CD4-positive, alpha-beta T cell (primary cell): ENCODE data around the gene LGR4. TPM values are rescaled to one million over a fixed set of nuclear protein-coding genes. Genes with fewer than 3 reads are reported as not detected.
"Not testable (repeated sequence)": the region's sequence is repeated elsewhere in the genome, so short reads cannot be mapped to it uniquely, and the experiment has no call there.

Experiments
- ATAC-seq: fragments of 200-7000 bp; cut with Tn5 transposase; one replicate; pipeline ENCODE4 v1.10.0; 2022; ENCODE audit warnings: mild to moderate bottlenecking; ENCODE audit not compliant: poor library complexity
- CTCF ChIA-PET: fragments of 350-600 bp; sonication (Branson Sonifier 250); formaldehyde crosslinking; loops from one replicate; lab custom pipeline; 2021; ENCODE audit warnings: antibody characterized with exemption, inconsistent platforms; lab: Charles Lee
- POLR2A ChIA-PET: fragments of 350-600 bp; sonication (Branson Sonifier 250); formaldehyde crosslinking; loops from one replicate; lab custom pipeline; 2021; ENCODE audit warnings: antibody characterized with exemption, inconsistent platforms; lab: Charles Lee
- DNase-seq, 14 experiments: peaks; one replicate each; pipeline ENCODE4 v3.0.0-alpha.2; 2013 to 2020; ENCODE audit warnings: mixed read lengths in 2 of 14
- H3K27ac ChIP-seq, 2 donors: one replicate each; pipeline versions ENCODE4 v1.5.1 to v1.7.0; 2013; ENCODE audit warnings: low read length in 2 of 2, low read depth in 1 of 2, mild to moderate bottlenecking in 1 of 2
- H3K27me3 ChIP-seq, 2 experiments: 1 replicate in 1 of 2; 2 replicates in 1 of 2; pipeline versions ENCODE4 v1.6.1 to v1.7.0; 2013; ENCODE audit warnings: low read length in 2 of 2, control low read depth in 1 of 2, mild to moderate bottlenecking in 1 of 2, moderate library complexity in 1 of 2; ENCODE audit not compliant: insufficient read depth in 2 of 2, control insufficient read depth in 1 of 2
- H3K36me3 ChIP-seq: one replicate; pipeline ENCODE4 v1.6.1; 2013; ENCODE audit warnings: low read length, control low read depth; ENCODE audit not compliant: insufficient read depth
- H3K4me1 ChIP-seq: one replicate; pipeline ENCODE4 v1.6.1; 2013; ENCODE audit warnings: low read length, control low read depth; ENCODE audit not compliant: insufficient read depth
- H3K4me3 ChIP-seq: one replicate; pipeline ENCODE4 v1.5.1; 2013; ENCODE audit warnings: mild to moderate bottlenecking, low read length, moderate library complexity
- H3K9me3 ChIP-seq, 2 experiments: 1 replicate in 1 of 2; 2 replicates in 1 of 2; pipeline versions ENCODE4 v1.6.1 to v1.7.0; 2013; ENCODE audit warnings: low read length in 2 of 2, mild to moderate bottlenecking in 2 of 2, control low read depth in 1 of 2, moderate library complexity in 1 of 2; ENCODE audit not compliant: control insufficient read depth in 1 of 2, insufficient read depth in 1 of 2
- H3K27ac Mint-ChIP-seq: one replicate; pipeline ENCODE4 v1.8.0; 2020; ENCODE audit warnings: mixed read lengths
- H3K27me3 Mint-ChIP-seq: one replicate; pipeline ENCODE4 v1.8.0; 2021; ENCODE audit warnings: mixed read lengths
- H3K36me3 Mint-ChIP-seq: one replicate; pipeline ENCODE4 v1.8.0; 2021; ENCODE audit warnings: low read depth, mixed read lengths
- H3K4me1 Mint-ChIP-seq: one replicate; pipeline ENCODE4 v1.8.0; 2021; ENCODE audit warnings: low read depth, mixed read lengths
- H3K4me3 Mint-ChIP-seq: one replicate; pipeline ENCODE4 v1.8.0; 2020; ENCODE audit warnings: mild to moderate bottlenecking, mixed read lengths
- H3K9me3 Mint-ChIP-seq: one replicate; pipeline ENCODE4 v1.8.0; 2020; ENCODE audit warnings: mixed read lengths
- CTCF ChIP-seq: fragments of 200-600 bp; IDR thresholded peaks from one replicate; pipeline ENCODE4 v1.8.0; 2022; ENCODE audit warnings: antibody characterized with exemption, mild to moderate bottlenecking
- intact Hi-C, 2 experiments: fragments of 100-400 bp; cut with DNase I in 1 of 2; cut with micrococcal nuclease in 1 of 2; formaldehyde crosslinking; loops; one replicate each; pipeline versions ENCODE4 v1.15.1 to v1.9.0; 2023 to 2025; cut with DNase I, micrococcal nuclease
- total RNA-seq, 174 experiments: library from RNA in 2 of 174; stranded (reverse) in 2 of 174; gene quantifications; one replicate each; pipeline ENCODE4 v1.2.3 and lab custom pipeline; 2021 to 2026

LGR4 gene
- total RNA-seq, 2 experiments from 2014 or later = 0.69 to 0.87 TPM

GRCh38 chr11:27328614-27329013 lies 144.0 kb downstream of the LGR4 start:
- Histone ChIP-seq H3K36me3 (no peaks in the 10 kb centered on the region), H3K9me3 (no peaks in the 10 kb centered on the region), H3K4me1 (no peaks in the 10 kb centered on the region), H3K4me3 (no peak overlapping the region), H3K27me3 (no peaks in the 10 kb centered on the region), H3K27ac (no peak overlapping the region)
- H3K36me3 Mint-ChIP-seq = no peaks in the 10 kb centered on the region
- CTCF ChIA-PET = no interaction called here
- no peaks in the 10 kb centered on the region for H3K4me1 Mint-ChIP-seq
- DNase-seq = no peak
- H3K27ac Mint-ChIP-seq = no peak overlapping the region
- POLR2A ChIA-PET = no interaction called here
- intact Hi-C loops = no loop called here
- H3K9me3 Mint-ChIP-seq = no peaks in the 10 kb centered on the region
- no peaks in the 10 kb centered on the region for H3K27me3 Mint-ChIP-seq
- ATAC-seq = no peak
- no peak overlapping the region for H3K4me3 Mint-ChIP-seq
- TF ChIP-seq CTCF = no peak

GRCh38 chr11:27327064-27327463 lies 145.5 kb downstream of the LGR4 start:
- POLR2A ChIA-PET, H3K9me3 ChIP-seq, H3K27me3 ChIP-seq, CTCF ChIA-PET, intact Hi-C loops, H3K27ac Mint-ChIP-seq, DNase-seq, H3K36me3 ChIP-seq, H3K4me1 ChIP-seq, H3K27me3 Mint-ChIP-seq, H3K4me3 ChIP-seq, H3K4me1 Mint-ChIP-seq, H3K36me3 Mint-ChIP-seq, ATAC-seq, H3K9me3 Mint-ChIP-seq, H3K27ac ChIP-seq, H3K4me3 Mint-ChIP-seq: not testable (repeated sequence)

GRCh38 chr11:27322196-27322595 lies 150.4 kb downstream of the LGR4 start:
- H3K27me3 Mint-ChIP-seq, POLR2A ChIA-PET, intact Hi-C loops, H3K27ac ChIP-seq, H3K4me3 Mint-ChIP-seq, H3K9me3 Mint-ChIP-seq, ATAC-seq, H3K4me1 ChIP-seq, H3K36me3 Mint-ChIP-seq, CTCF ChIA-PET, H3K27me3 ChIP-seq, DNase-seq, H3K36me3 ChIP-seq, H3K27ac Mint-ChIP-seq, H3K9me3 ChIP-seq, H3K4me3 ChIP-seq, H3K4me1 Mint-ChIP-seq: not testable (repeated sequence)

- H3K4me3 ChIP-seq, H3K27ac Mint-ChIP-seq, H3K4me1 Mint-ChIP-seq, H3K27ac ChIP-seq, POLR2A ChIA-PET, H3K9me3 ChIP-seq, H3K36me3 Mint-ChIP-seq, H3K4me1 ChIP-seq, H3K27me3 ChIP-seq, CTCF ChIA-PET, H3K4me3 Mint-ChIP-seq, intact Hi-C loops, H3K9me3 Mint-ChIP-seq, DNase-seq, H3K27me3 Mint-ChIP-seq, ATAC-seq, H3K36me3 ChIP-seq: not testable (repeated sequence)
These were observed 151.2 kb downstream of the LGR4 start for GRCh38 chr11:27321340-27321739.

GRCh38 chr11:27319072-27319471 lies 153.5 kb downstream of the LGR4 start:
- ATAC-seq (no peak), DNase-seq (no peak)
- Histone ChIP-seq H3K27me3 (no peaks in the 10 kb centered on the region), H3K4me1 (no peaks in the 10 kb centered on the region), H3K4me3 (no peak overlapping the region), H3K27ac (no peak overlapping the region), H3K9me3 (no peaks in the 10 kb centered on the region), H3K36me3 (no peaks in the 10 kb centered on the region)
- Mint-ChIP-seq H3K9me3 (no peaks in the 10 kb centered on the region), H3K27me3 (no peaks in the 10 kb centered on the region), H3K36me3 (no peaks in the 10 kb centered on the region), H3K27ac (no peak overlapping the region), H3K4me3 (no peak overlapping the region), H3K4me1 (no peaks in the 10 kb centered on the region)
- intact Hi-C loops = no loop called here
- ChIA-PET POLR2A (no interaction called here), CTCF (no interaction called here)
- no peak for TF ChIP-seq CTCF
